Left cardiac atrium (tissue), 4 donors: ENCODE measurements around the gene PGAM2. TPM values are rescaled to one million over a fixed set of nuclear protein-coding genes. Genes with fewer than 3 reads are reported as not detected.

Experiments
- ATAC-seq, 2 donors: fragments of 200-7000 bp; cut with Tn5 transposase; one replicate each; pipeline ENCODE4 v1.9.1; 2020; ENCODE audit warnings: mild to moderate bottlenecking in 2 of 2, moderate library complexity in 2 of 2
- DNase-seq: peaks from one replicate; pipeline ENCODE4 v3.0.0-alpha.2; 2020
- intact Hi-C, 2 donors: fragments of 100-400 bp; cut with DNase I; formaldehyde crosslinking; loops; one replicate each; pipeline versions ENCODE4 v1.14.1 to v1.15.1; 2022 to 2023
- total RNA-seq, 2 donors: library from RNA; stranded (reverse); fragmentation: NEBNext Ultra II Directional; extraction: Animal tissue kit (Norgen Biotek cat#: 25700); gene quantifications; one replicate each; pipeline ENCODE4 v1.2.1, GENCODE V29; 2021
- donor health status: DM: no; HTN: yes; CAD: no.
- donor health status: DM: no; HTN: yes; CAD: no; lungs with severe emphysema.
- donor health status: DM: yes; HTN: yes; CAD: no.
- donor health status: Dilated cardiomyopathy.

PGAM2 gene
- total RNA-seq, 2 donors from 2014 or later = 799 to 1,159 TPM

- no peak for ATAC-seq
- intact Hi-C loops = no loop called here
- DNase-seq = no peak
Measured at GRCh38 chr7:44093102-44093641, 27.8 kb upstream of the PGAM2 start.

GRCh38 chr7:44087911-44088838, 22.8 kb upstream of the PGAM2 start:
- intact Hi-C loops = no loop called here
- DNase-seq = peak; percentile 79
- ATAC-seq = peak; percentile 80 to 82

- DNase-seq = no peak
- intact Hi-C loops = no loop called here
- no peak for ATAC-seq
Measured at GRCh38 chr7:44086627-44087026, 21.3 kb upstream of the PGAM2 start.

- no peak for ATAC-seq
- intact Hi-C loops = no loop called here
- DNase-seq = no peak
Measured at GRCh38 chr7:44085546-44085945, 20.2 kb upstream of the PGAM2 start.

GRCh38 chr7:44084701-44085100, 19.3 kb upstream of the PGAM2 start:
- intact Hi-C loops = loop anchor here in 1 of 2 donors (5.0 kb wide), 1 partner anchor 38 kb away; the partner anchor contains the start of gene POLD2
- ATAC-seq (no peak), DNase-seq (no peak)

GRCh38 chr7:44083796-44084195, 18.4 kb upstream of the PGAM2 start:
- intact Hi-C loops = loop anchor here in 1 of 2 donors (5.0 kb wide), 1 partner anchor 39 kb away; the partner anchor contains the start of gene POLD2

GRCh38 chr7:44082541-44083207, 17.3 kb upstream of the PGAM2 start:
- intact Hi-C loops = loop anchor here in 1 of 2 donors (5.0 kb wide), 1 partner anchor 40 kb away; the partner anchor contains the start of gene POLD2
- peak; percentile 94 to 97 for ATAC-seq
- peak; percentile 100 for DNase-seq

More at GRCh38 chr7:44083796-44084195, 18.4 kb upstream of the PGAM2 start:
- DNase-seq (no peak), ATAC-seq (no peak)

GRCh38 chr7:44081266-44081748, 15.9 kb upstream of the PGAM2 start:
- intact Hi-C loops = loop anchor here in 1 of 2 donors (5.0 kb wide), 1 partner anchor 41 kb away; the partner anchor contains the start of gene POLD2
- DNase-seq (no peak), ATAC-seq (no peak)

- ATAC-seq (no peak), DNase-seq (peak; percentile 22)
- intact Hi-C loops = loop anchor here in 1 of 2 donors (5.0 kb wide), 1 partner anchor 42 kb away; the partner anchor contains the start of gene POLD2
Measured at GRCh38 chr7:44080686-44081265, 15.4 kb upstream of the PGAM2 start.

GRCh38 chr7:44080118-44080517, 14.8 kb upstream of the PGAM2 start:
- ATAC-seq (no peak), DNase-seq (peak; percentile 25)
- intact Hi-C loops = loop anchor here in 1 of 2 donors (5.0 kb wide), 1 partner anchor 42 kb away; the partner anchor contains the start of gene POLD2

GRCh38 chr7:44079331-44080021, 14.1 kb upstream of the PGAM2 start:
- DNase-seq (peak; percentile 17), ATAC-seq (no peak)
- intact Hi-C loops = loop anchor here (5.0 kb wide), 2 partner anchors 43 to 63 kb away; partner anchors contain the start of genes POLD2 (in 2 of the 2) and MYL7 (in 1 of the 2)

GRCh38 chr7:44078521-44078920, 13.2 kb upstream of the PGAM2 start:
- intact Hi-C loops = loop anchor here in 1 of 2 donors (5.0 kb wide), 2 partner anchors 44 to 64 kb away; partner anchors contain the start of genes MYL7 and POLD2
- ATAC-seq = no peak
- peak; percentile 10 for DNase-seq

- ATAC-seq = peak in 1 of 2 donors; percentile 17
- peak; percentile 58 for DNase-seq
- intact Hi-C loops = loop anchor here in 1 of 2 donors (5.0 kb wide), 2 partner anchors 45 to 65 kb away; partner anchors contain the start of genes MYL7 and POLD2
Measured at GRCh38 chr7:44077681-44078091, 12.3 kb upstream of the PGAM2 start.

- intact Hi-C loops = loop anchor here in 1 of 2 donors (5.0 kb wide), 2 partner anchors 45 to 65 kb away; partner anchors contain the start of genes MYL7 and POLD2
- no peak for DNase-seq
Measured at GRCh38 chr7:44077061-44077460, 11.7 kb upstream of the PGAM2 start.

GRCh38 chr7:44076101-44076895, 10.9 kb upstream of the PGAM2 start:
- DNase-seq = peak; percentile 30
- no peak for ATAC-seq
- intact Hi-C loops = loop anchor here in 1 of 2 donors (5.0 kb wide), 2 partner anchors 46 to 66 kb away; partner anchors contain the start of genes MYL7 and POLD2

More at GRCh38 chr7:44077061-44077460, 11.7 kb upstream of the PGAM2 start:
- no peak for ATAC-seq

- DNase-seq = peak; percentile 16
- intact Hi-C loops = loop anchor here in 1 of 2 donors (5.0 kb wide), 2 partner anchors 47 to 67 kb away; partner anchors contain the start of genes MYL7 and POLD2
Measured at GRCh38 chr7:44075296-44076075, 10.1 kb upstream of the PGAM2 start.

More at GRCh38 chr7:44075296-44076075, 10.1 kb upstream of the PGAM2 start:
- ATAC-seq = no peak
